HG02759 (cell line): Measurements from ENCODE around the gene IL12RB2.
"Not testable (repeated sequence)": the region's sequence is repeated elsewhere in the genome, so short reads cannot be mapped to it uniquely, and the experiment has no call there.

Experiments
- ATAC-seq: cut with Tn5 transposase; IDR thresholded peaks from one replicate; pipeline ENCODE4 v1.9.1; 2021; ENCODE audit warnings: mild to moderate bottlenecking, moderate library complexity; ENCODE audit not compliant: unreplicated experiment

IL12RB2 gene

DNA sequence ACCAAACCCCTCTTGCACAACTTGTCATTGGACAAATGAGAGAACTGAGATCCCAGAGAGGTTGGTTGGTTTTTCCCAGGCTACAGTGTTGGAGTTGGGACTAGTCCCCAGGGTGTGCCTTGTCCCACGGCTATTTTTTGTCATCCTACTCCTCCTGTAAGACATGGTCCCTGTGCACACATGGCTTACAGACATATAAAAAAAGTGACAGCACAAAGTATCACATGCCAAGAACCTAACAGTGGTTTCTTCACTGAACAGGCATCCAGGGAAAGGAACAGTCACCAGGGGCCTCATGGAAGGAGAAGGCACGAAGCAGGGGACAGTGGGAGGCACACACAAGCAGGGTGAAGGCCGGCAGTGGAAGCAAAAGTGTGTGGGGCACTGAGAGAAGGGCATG lies 86.1 kb downstream of the IL12RB2 start:
- ATAC-seq, result no peak

GRCh38 chr1:67394548-67394947 lies 86.9 kb downstream of the IL12RB2 start:
- ATAC-seq, result no peak

GRCh38 chr1:67399199-67399993 lies 91.7 kb downstream of the IL12RB2 start:
- no peak for ATAC-seq

GRCh38 chr1:67400029-67400786 lies 92.5 kb downstream of the IL12RB2 start:
- not testable (repeated sequence) for ATAC-seq

DNA sequence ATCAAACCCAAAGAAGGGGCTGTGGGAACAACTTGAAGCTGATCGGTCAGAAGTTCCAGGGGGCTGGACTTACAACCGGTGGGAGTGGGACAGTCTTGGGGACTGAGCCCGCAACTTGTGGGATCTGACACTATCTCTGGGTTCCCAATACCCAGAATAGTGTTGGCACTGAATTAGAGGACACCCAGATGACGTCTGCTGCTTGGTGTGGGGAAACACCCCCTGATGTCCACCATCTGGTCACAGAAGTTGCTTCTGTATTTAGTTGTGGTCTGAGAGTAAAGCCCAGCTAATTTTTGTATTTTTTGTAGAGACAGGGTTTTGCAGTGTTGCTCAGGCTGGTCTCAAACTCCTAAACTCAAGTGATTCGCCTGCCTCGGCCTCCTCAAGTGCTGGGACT lies 93.8 kb downstream of the IL12RB2 start:
- no peak for ATAC-seq

DNA sequence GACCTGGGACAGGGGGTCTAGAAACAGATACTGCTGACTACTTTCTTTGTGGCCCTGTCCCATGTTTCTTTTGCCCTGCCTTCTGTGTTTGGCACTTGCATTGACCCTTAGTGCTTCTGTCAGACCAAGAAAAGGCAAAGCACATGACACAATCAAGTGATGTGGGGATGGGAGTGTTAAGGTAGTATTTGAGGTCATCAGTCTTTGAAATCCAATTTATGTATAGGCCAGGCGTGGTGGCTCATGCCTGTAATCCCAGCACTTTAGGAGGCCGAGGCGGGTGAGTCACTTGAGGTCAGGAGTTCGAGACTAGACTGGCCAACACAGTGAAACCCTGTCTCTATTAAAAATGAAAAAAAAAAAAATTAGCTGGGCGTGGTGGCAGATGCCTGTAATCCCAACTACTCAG lies 96.5 kb downstream of the IL12RB2 start:
- ATAC-seq, result no peak

- ATAC-seq, result no peak
These were observed 98.0 kb downstream of the IL12RB2 start for GRCh38 chr1:67405473-67406245.

- no peak for ATAC-seq
These were observed 99.8 kb downstream of the IL12RB2 start for GRCh38 chr1:67407498-67407897.

GRCh38 chr1:67408148-67408547 lies 100.5 kb downstream of the IL12RB2 start:
- no peak for ATAC-seq

DNA sequence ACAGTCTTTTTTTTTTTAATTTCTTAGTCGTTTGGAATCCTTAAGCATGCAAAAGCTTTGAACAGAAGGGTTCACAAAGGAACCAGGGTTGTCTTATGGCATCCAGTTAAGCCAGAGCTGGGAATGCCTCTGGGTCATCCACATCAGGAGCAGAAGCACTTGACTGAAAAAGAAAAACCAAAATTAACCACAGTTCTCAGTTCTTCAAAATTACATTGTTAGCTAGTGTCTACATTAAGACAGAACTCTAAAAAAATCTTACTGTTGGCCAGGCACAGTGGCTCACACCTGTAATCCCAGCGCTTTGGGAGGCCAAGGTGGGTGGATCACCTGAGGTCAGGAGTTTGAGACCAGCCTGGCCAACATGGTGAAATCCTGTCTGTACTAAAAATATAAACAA lies 105.4 kb downstream of the IL12RB2 start:
- ATAC-seq, result not testable (repeated sequence)

- ATAC-seq, result no peak
These were observed 106.9 kb downstream of the IL12RB2 start for GRCh38 chr1:67414574-67414973.

GRCh38 chr1:67415041-67415440 lies 107.4 kb downstream of the IL12RB2 start:
- ATAC-seq, result no peak

DNA sequence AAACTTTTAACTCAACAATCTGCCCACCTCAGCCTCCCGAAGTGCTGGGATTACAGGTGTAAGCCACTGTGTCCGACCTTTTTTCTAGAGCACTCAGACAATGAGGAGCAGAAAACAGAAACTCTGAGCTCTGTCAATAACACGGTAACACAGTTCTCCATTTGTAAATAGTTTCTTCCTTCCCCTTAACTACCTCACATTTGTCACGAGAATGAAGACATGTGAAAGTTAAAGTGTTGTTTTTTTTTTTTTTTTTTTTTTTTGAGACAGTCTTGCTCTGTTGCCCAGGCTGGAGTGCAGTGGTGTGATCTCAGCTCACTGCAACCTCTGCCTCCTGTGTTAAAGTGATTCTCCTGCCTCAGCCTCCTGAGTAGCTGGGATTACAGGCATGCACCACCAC lies 110.1 kb downstream of the IL12RB2 start:
- not testable (repeated sequence) for ATAC-seq

- ATAC-seq, result no peak
These were observed 111.3 kb downstream of the IL12RB2 start for GRCh38 chr1:67418839-67419586.

DNA sequence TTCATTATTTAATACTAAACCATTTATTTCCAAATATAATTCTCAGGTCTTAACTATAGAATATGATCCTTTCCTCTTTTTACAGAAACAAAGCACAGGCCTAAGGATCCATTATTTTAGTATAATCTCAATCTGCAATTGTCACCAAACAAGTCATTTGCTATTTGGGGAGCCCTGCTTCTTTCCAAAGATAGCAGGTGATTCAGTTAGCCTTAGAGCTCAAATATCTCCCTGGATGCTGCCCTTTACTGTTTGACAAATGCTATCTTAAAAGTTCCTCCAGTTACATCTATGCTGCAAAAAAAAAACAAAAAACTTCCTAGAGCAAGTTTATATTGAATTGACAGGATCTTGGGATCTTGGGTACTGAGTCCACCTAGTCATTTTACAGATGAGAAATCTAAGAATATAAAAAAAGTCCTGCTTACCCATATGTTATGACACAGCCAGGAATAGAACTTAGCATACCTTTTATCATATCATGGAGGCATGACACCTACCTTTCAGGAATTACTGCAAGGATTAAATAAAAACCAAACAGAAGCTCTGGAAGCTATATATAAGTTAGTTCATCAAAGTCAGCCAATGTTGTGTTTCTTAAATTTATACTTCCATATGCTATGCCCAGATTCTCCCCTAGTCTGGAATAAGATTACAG lies 113.3 kb downstream of the IL12RB2 start:
- no peak for ATAC-seq

GRCh38 chr1:67427465-67427864 lies 119.8 kb downstream of the IL12RB2 start:
- ATAC-seq, result no peak

- no peak for ATAC-seq
These were observed 120.3 kb downstream of the IL12RB2 start for GRCh38 chr1:67427947-67428346.

GRCh38 chr1:67429011-67429527 lies 121.4 kb downstream of the IL12RB2 start:
- no peak for ATAC-seq

- peak; percentile 5 for ATAC-seq
These were observed 122.1 kb downstream of the IL12RB2 start for GRCh38 chr1:67429528-67430357.
